DOHH2 (cell line): ENCODE measurements around the gene NYAP1.

Experiments used
- H3F3A ChIP-seq: fragments of 200-600 bp; sonication (generic), shearing (Covaris generic); 2 replicates; pipeline ENCODE4 v1.6.0; 2016; ENCODE audit warnings: antibody characterized with exemption, mild to moderate bottlenecking; ENCODE audit not compliant: control insufficient read depth, insufficient read depth
- H3K27ac ChIP-seq: fragments of 200-600 bp; sonication (generic); 2 replicates; pipeline ENCODE4 v1.5.1; 2014; ENCODE audit warnings: low read depth, mild to moderate bottlenecking, low read length, moderate library complexity
- H3K27me3 ChIP-seq: fragments of 200-600 bp; sonication (generic); 2 replicates; pipeline ENCODE4 v1.6.1; 2014; ENCODE audit warnings: mild to moderate bottlenecking, low read length, mixed read lengths; ENCODE audit not compliant: control insufficient read depth
- H3K36me3 ChIP-seq: fragments of 200-600 bp; sonication (generic); 2 replicates; pipeline ENCODE4 v1.6.1; 2014; ENCODE audit warnings: mild to moderate bottlenecking, low read length, moderate library complexity, mixed read lengths; ENCODE audit not compliant: control insufficient read depth
- H3K4me1 ChIP-seq: fragments of 200-600 bp; sonication (generic); 2 replicates; pipeline ENCODE4 v1.6.1; 2014; ENCODE audit warnings: mild to moderate bottlenecking, low read length, mixed read lengths; ENCODE audit not compliant: control insufficient read depth
- H3K4me2 ChIP-seq: fragments of 200-600 bp; sonication (generic); 2 replicates; pipeline ENCODE4 v1.6.0; 2014; ENCODE audit warnings: mild to moderate bottlenecking, low read length, moderate library complexity
- H3K4me3 ChIP-seq: fragments of 200-600 bp; sonication (generic); 2 replicates; pipeline ENCODE4 v1.5.1; 2014; ENCODE audit warnings: mild to moderate bottlenecking, low read length, mixed read lengths
- H3K79me2 ChIP-seq: fragments of 200-600 bp; sonication (generic); 2 replicates; pipeline ENCODE4 v1.6.1; 2014; ENCODE audit warnings: mild to moderate bottlenecking, low read length, mixed read lengths; ENCODE audit not compliant: control insufficient read depth
- H3K9me2 ChIP-seq: fragments of 200-600 bp; sonication (generic); replicated peaks from 2 replicates; pipeline ENCODE4 v1.6.1; 2014; ENCODE audit warnings: mild to moderate bottlenecking, low read length, mixed read lengths; ENCODE audit not compliant: control insufficient read depth
- H3K9me3 ChIP-seq: fragments of 200-600 bp; sonication (generic); 2 replicates; pipeline ENCODE4 v1.6.1; 2014; ENCODE audit warnings: antibody characterized with exemption, low read length, mixed read lengths; ENCODE audit not compliant: control insufficient read depth, insufficient read depth
- H4K20me1 ChIP-seq: fragments of 200-600 bp; sonication (generic); 2 replicates; pipeline ENCODE4 v1.6.0; 2014; ENCODE audit warnings: low read depth, mild to moderate bottlenecking, antibody characterized with exemption, low read length, moderate library complexity; ENCODE audit not compliant: control insufficient read depth, insufficient read depth
- EZH2phosphoT487 ChIP-seq: fragments of 200-600 bp; sonication (generic); IDR thresholded peaks from 2 replicates; pipeline ENCODE4 v1.6.1; 2017; ENCODE audit warnings: borderline replicate concordance, mild to moderate bottlenecking, antibody characterized with exemption, low read length, moderate library complexity, mixed read lengths
- TF ChIP-seq, protein P1 (sequence below): fragments of 200-600 bp; sonication (generic); IDR thresholded peaks from one replicate; pipeline ENCODE4 v1.5.1; 2014; ENCODE audit warnings: antibody characterized with exemption, mild to moderate bottlenecking, low read depth, low read length; ENCODE audit not compliant: poor library complexity, severe bottlenecking

Gene NYAP1

DNA sequence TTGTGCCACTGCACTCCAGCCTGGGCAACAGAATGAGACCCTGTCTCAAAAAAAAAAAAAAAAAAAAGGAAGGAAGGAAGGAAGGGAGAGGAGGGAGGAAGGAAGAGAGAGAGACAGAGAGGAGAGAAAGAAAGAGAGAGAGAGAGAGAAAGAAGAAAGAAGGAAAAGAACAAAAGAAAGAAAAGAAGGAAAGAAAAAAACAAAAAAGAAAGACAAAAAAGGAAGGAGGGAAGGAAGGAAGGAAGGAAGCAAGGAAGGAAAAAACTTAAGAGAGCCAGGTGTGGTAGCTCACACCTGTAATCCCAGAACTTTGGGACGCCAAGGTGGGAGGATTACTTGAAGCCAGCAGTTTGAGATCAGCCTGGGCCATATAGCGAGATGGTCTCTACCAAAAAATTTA, 18.9 kb upstream of the NYAP1 start:
- H3K9me2 ChIP-seq: no peaks in the 10 kb centered on the region
- H3K79me2 ChIP-seq: no peaks in the 10 kb centered on the region
- peaks cover 41% of the 10 kb centered on the region for H3K36me3 ChIP-seq
- H3K27ac ChIP-seq: no peak overlapping the region
- H3K27me3 ChIP-seq: no peaks in the 10 kb centered on the region
- peaks cover 4% of the 10 kb centered on the region for H3K4me1 ChIP-seq
- no peak overlapping the region for H3K4me3 ChIP-seq
- H3F3A ChIP-seq: no peaks in the 10 kb centered on the region
- no peaks in the 10 kb centered on the region for H3K9me3 ChIP-seq
- no peak for TF ChIP-seq EZH2phosphoT487
- TF ChIP-seq, protein P1, sequence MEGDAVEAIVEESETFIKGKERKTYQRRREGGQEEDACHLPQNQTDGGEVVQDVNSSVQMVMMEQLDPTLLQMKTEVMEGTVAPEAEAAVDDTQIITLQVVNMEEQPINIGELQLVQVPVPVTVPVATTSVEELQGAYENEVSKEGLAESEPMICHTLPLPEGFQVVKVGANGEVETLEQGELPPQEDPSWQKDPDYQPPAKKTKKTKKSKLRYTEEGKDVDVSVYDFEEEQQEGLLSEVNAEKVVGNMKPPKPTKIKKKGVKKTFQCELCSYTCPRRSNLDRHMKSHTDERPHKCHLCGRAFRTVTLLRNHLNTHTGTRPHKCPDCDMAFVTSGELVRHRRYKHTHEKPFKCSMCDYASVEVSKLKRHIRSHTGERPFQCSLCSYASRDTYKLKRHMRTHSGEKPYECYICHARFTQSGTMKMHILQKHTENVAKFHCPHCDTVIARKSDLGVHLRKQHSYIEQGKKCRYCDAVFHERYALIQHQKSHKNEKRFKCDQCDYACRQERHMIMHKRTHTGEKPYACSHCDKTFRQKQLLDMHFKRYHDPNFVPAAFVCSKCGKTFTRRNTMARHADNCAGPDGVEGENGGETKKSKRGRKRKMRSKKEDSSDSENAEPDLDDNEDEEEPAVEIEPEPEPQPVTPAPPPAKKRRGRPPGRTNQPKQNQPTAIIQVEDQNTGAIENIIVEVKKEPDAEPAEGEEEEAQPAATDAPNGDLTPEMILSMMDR: no peak
- no peaks in the 10 kb centered on the region for H4K20me1 ChIP-seq
- H3K4me2 ChIP-seq: no peak overlapping the region

- Histone ChIP-seq H3K9me2 (no peaks in the 10 kb centered on the region), H4K20me1 (no peaks in the 10 kb centered on the region), H3K79me2 (no peaks in the 10 kb centered on the region), H3K4me2 (no peak overlapping the region), H3K4me1 (peaks cover 5% of the 10 kb centered on the region), H3K4me3 (no peak overlapping the region), H3K36me3 (peaks cover 44% of the 10 kb centered on the region), H3F3A (peaks cover 5% of the 10 kb centered on the region), H3K27me3 (no peaks in the 10 kb centered on the region), H3K9me3 (no peaks in the 10 kb centered on the region), H3K27ac (no peak overlapping the region)
- TF ChIP-seq, protein P1: no peak
Measured at GRCh38 chr7:100465299-100465698, 18.4 kb upstream of the NYAP1 start.

DNA sequence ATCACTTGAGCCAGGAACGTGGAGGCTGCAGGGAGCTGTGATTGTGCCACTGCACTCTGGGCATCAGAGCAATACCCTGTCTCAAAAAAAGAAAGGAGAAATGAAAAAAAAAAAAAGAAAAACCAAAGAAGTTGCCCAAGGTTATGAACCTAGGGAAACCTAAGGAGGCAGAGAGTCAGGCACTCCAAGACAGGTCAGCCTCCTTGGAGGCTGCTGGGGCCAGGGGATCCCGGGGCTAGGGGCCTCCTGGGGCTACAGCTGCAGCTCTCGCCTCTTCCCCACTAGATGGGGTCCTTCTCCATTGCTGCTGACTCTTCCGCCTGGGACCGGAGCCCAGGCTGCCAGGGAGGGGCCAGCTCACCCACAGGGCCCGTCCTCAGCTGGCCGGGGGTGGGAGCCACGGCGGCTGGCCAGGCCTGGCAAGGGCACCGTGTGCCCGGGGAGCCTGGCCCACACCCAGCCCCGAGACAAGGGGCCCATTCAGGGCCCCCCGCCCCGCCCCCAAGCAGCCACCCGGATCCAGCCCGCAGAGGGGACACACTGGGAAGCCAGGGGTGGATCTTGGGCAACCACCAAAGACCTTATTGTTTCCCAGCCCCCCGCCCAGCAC, 17.9 kb upstream of the NYAP1 start:
- no peaks in the 10 kb centered on the region for H3K9me2 ChIP-seq
- peaks cover 5% of the 10 kb centered on the region for H3K4me1 ChIP-seq
- H3K36me3 ChIP-seq: peaks cover 48% of the 10 kb centered on the region
- H4K20me1 ChIP-seq: no peaks in the 10 kb centered on the region
- no peaks in the 10 kb centered on the region for H3K79me2 ChIP-seq
- H3K27ac ChIP-seq: no peak overlapping the region
- H3K9me3 ChIP-seq: no peaks in the 10 kb centered on the region
- H3K4me2 ChIP-seq: no peak overlapping the region
- H3F3A ChIP-seq: peaks cover 5% of the 10 kb centered on the region
- no peaks in the 10 kb centered on the region for H3K27me3 ChIP-seq
- no peak overlapping the region for H3K4me3 ChIP-seq
- TF ChIP-seq EZH2phosphoT487: no peak
- TF ChIP-seq, protein P1: peak; percentile 54
